ENCODE data around the gene SLC19A1. TPM values are rescaled to one million over a fixed set of nuclear protein-coding genes. Genes with fewer than 3 reads are reported as not detected.
A peak's percentile ranks its signal among the peaks of the same experiment; 100 is the strongest.

Gene SLC19A1
- total RNA-seq, 1 donor from 2014 or later = 11.0 TPM

- Mint-ChIP-seq H3K27me3 (ENCODE audit: unreplicated experiment) (no peaks in the 10 kb centered on the region), H3K27ac (ENCODE audit: unreplicated experiment) (peak overlapping the region; percentile 95), H3K36me3 (ENCODE audit: unreplicated experiment) (peaks cover 9% of the 10 kb centered on the region), H3K9me3 (ENCODE audit: unreplicated experiment) (no peaks in the 10 kb centered on the region), H3K4me1 (ENCODE audit: unreplicated experiment) (peaks cover 44% of the 10 kb centered on the region), H3K4me3 (ENCODE audit: unreplicated experiment) (no peak overlapping the region)
- no peak for DNase-seq (ENCODE audit: extremely low spot score, unreplicated experiment)
- TF ChIP-seq, protein P1, sequence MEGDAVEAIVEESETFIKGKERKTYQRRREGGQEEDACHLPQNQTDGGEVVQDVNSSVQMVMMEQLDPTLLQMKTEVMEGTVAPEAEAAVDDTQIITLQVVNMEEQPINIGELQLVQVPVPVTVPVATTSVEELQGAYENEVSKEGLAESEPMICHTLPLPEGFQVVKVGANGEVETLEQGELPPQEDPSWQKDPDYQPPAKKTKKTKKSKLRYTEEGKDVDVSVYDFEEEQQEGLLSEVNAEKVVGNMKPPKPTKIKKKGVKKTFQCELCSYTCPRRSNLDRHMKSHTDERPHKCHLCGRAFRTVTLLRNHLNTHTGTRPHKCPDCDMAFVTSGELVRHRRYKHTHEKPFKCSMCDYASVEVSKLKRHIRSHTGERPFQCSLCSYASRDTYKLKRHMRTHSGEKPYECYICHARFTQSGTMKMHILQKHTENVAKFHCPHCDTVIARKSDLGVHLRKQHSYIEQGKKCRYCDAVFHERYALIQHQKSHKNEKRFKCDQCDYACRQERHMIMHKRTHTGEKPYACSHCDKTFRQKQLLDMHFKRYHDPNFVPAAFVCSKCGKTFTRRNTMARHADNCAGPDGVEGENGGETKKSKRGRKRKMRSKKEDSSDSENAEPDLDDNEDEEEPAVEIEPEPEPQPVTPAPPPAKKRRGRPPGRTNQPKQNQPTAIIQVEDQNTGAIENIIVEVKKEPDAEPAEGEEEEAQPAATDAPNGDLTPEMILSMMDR (IDR thresholded peaks at IDR 0.05) = no peak
These were observed 69.5 kb downstream of the SLC19A1 start for GRCh38 chr21:45472445-45473365.

DNA sequence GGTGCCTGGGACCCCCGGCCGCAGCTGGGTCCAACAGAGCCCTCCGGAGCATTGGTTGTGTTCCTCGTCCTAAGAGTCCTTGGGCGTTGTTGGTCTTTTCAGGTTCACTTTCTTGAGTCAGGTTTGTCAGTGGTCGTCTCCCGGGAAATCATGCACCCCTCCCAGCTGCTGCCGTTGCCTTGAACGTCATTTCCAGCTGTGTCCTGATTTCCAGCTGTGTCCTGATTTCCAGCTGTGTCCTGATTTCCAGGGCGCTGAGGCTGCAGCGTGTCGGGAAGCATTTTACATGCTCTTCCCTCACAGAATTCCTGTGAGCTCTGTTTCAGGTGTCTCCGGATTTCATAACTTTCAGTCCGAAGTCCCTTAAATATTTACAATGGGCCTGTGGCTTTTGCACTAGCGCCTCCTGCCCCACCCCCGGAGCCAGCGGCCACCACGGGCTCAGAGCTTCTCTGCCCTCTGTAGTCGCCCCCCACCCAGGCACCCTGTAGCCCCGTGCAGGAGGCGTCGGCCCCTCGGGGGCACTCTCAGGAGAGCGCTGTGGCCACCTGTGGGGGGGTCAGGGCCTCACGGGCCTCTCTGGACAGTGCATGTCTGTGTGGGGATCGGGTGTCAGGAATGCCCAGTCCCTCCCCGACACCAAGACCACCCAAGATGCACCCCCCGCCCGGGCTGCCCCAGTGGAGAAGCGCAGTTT lies 70.6 kb downstream of the SLC19A1 start:
- Mint-ChIP-seq H3K4me1 (ENCODE audit: unreplicated experiment) (peaks cover 51% of the 10 kb centered on the region), H3K4me3 (ENCODE audit: unreplicated experiment) (peak overlapping the region; percentile 49), H3K9me3 (ENCODE audit: unreplicated experiment) (no peaks in the 10 kb centered on the region), H3K27me3 (ENCODE audit: unreplicated experiment) (no peaks in the 10 kb centered on the region), H3K36me3 (ENCODE audit: unreplicated experiment) (peaks cover 10% of the 10 kb centered on the region), H3K27ac (ENCODE audit: unreplicated experiment) (peak overlapping the region; percentile 95)
- TF ChIP-seq, protein P1 (IDR thresholded peaks at IDR 0.05) = no peak
- no peak for DNase-seq (ENCODE audit: extremely low spot score, unreplicated experiment)

DNA sequence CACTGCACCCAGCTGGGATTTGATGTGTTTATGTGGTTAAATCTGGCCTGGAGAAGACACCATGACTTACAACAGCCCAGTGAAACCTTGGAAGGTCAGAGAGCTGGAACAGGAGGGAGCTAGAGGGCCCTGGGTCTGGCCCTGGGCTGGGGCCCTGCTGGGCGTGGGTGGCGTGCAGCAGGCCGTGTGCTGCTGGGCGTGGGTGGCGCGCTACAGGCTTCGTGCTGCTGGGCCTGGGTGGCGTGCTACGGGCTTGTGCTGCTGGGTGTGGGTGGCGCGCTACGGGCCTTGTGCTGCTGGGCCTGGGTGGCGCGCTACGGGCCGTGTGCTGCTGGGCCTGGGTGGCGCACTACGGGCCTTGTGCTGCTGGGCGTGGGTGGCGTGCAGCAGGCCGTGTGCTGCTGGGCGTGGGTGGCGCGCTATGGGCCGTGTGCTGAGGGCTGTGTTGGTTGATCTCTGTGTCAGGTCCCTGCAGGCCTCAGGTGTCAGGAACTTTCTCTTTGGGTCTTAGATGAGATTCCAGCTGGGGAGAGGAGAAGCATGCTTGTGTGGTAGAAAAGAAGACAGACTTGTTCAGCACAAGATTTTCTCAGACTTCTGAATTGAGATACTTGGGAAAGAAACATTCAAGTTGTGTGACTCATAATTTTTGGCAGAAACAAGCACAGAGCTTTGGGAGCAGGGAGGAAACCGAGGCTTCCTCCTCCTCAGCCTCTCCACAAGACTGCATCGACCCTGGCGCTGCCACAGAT lies 71.3 kb downstream of the SLC19A1 start:
- H3K27me3 Mint-ChIP-seq (ENCODE audit: unreplicated experiment) = no peaks in the 10 kb centered on the region
- H3K27ac Mint-ChIP-seq (ENCODE audit: unreplicated experiment) = peak overlapping the region; percentile 95
- peaks cover 54% of the 10 kb centered on the region for H3K4me1 Mint-ChIP-seq (ENCODE audit: unreplicated experiment)
- peaks cover 8% of the 10 kb centered on the region for H3K36me3 Mint-ChIP-seq (ENCODE audit: unreplicated experiment)
- no peaks in the 10 kb centered on the region for H3K9me3 Mint-ChIP-seq (ENCODE audit: unreplicated experiment)
- H3K4me3 Mint-ChIP-seq (ENCODE audit: unreplicated experiment) = peak overlapping the region; percentile 49
- no peak for DNase-seq (ENCODE audit: extremely low spot score, unreplicated experiment)
- TF ChIP-seq, protein P1 (IDR thresholded peaks at IDR 0.05) = no peak

DNA sequence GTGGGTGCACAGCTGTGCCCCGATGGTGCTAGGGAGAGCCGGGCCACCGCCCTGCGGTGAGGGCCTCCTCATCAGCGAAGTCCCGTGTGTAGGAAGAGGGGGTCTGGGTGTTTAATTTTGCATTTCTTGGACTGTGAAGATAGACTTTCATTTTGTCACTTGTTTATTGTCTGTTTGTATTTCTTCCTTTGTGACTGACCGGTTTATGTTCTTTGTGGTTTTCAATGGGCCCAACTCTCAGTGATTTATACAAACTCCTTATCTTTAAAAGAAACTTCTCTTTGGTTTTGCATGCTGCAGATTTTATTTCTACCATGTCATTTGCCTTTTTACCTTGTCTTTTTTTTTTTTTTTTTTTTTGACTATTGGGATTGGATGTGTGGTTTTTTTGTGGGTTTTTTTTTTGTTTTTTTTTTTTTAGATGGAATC lies 72.1 kb downstream of the SLC19A1 start:
- TF ChIP-seq, protein P1 (IDR thresholded peaks at IDR 0.05) = no peak
- Mint-ChIP-seq H3K27me3 (ENCODE audit: unreplicated experiment) (no peaks in the 10 kb centered on the region), H3K4me1 (ENCODE audit: unreplicated experiment) (peaks cover 57% of the 10 kb centered on the region), H3K27ac (ENCODE audit: unreplicated experiment) (peak overlapping the region; percentile 95), H3K4me3 (ENCODE audit: unreplicated experiment) (peak overlapping the region; percentile 24), H3K9me3 (ENCODE audit: unreplicated experiment) (no peaks in the 10 kb centered on the region), H3K36me3 (ENCODE audit: unreplicated experiment) (peaks cover 11% of the 10 kb centered on the region)
- DNase-seq (ENCODE audit: extremely low spot score, unreplicated experiment) = no peak
